Left lung (tissue), 10 donors: ENCODE measurements around the gene MBD4. TPM values are rescaled to one million over a fixed set of nuclear protein-coding genes. Genes with fewer than 3 reads are reported as not detected.
A peak's percentile ranks its signal among the peaks of the same experiment; 100 is the strongest.
"Not testable (repeated sequence)": the region's sequence is repeated elsewhere in the genome, so short reads cannot be mapped to it uniquely, and the experiment has no call there.

Source experiments
- ATAC-seq: fragments of 200-7000 bp; cut with Tn5 transposase; one replicate; pipeline ENCODE4 v1.9.1; 2020; ENCODE audit warnings: moderate library complexity
- DNase-seq, 4 donors: peaks; one replicate each; pipeline ENCODE4 v3.0.0-alpha.2; 2013 to 2020
- H3K27ac ChIP-seq, 2 donors: fragments of 200-600 bp; sonication (generic) in 1 of 2; one replicate each; pipeline versions ENCODE4 v1.5.0 to v1.8.0; 2020 to 2021
- H3K27me3 ChIP-seq, 2 donors: fragments of 200-600 bp; sonication (generic) in 1 of 2; one replicate each; pipeline versions ENCODE4 v1.5.0 to v1.8.0; 2020 to 2021
- H3K36me3 ChIP-seq, 2 donors: fragments of 200-600 bp; sonication (generic) in 1 of 2; one replicate each; pipeline versions ENCODE4 v1.5.0 to v1.8.0; 2020 to 2021
- H3K4me1 ChIP-seq, 2 donors: fragments of 200-600 bp; one replicate each; pipeline ENCODE4 v1.8.0; 2021
- H3K4me3 ChIP-seq, 2 donors: fragments of 200-600 bp; sonication (generic) in 1 of 2; one replicate each; pipeline versions ENCODE4 v1.5.0 to v1.8.0; 2020 to 2021; ENCODE audit warnings: mild to moderate bottlenecking in 1 of 2
- H3K9me3 ChIP-seq, 2 donors: fragments of 200-600 bp; sonication (generic) in 1 of 2; one replicate each; pipeline versions ENCODE4 v1.5.0 to v1.8.0; 2020 to 2021
- intact Hi-C, 2 donors: fragments of 100-400 bp; cut with DNase I; formaldehyde crosslinking; loops; one replicate each; pipeline versions ENCODE4 v1.11.2 to v1.14.2; 2022
- polyA plus RNA-seq, 6 donors: library from polyadenylated mRNA; unstranded; fragments of 120-200 nt; gene quantifications; one replicate each; pipeline ENCODE4 v1.2.1, GENCODE V29; 2013; ENCODE audit not compliant: insufficient read length in 6 of 6
- total RNA-seq, 2 donors: library from RNA; stranded (reverse); fragmentation: NEBNext Ultra II Directional; extraction: Animal tissue kit (Norgen Biotek cat#: 25700); gene quantifications; one replicate each; pipeline ENCODE4 v1.2.1, GENCODE V29; 2021
- TF ChIP-seq, protein P1 (sequence below), 2 donors: fragments of 200-600 bp; sonication (generic) in 1 of 2; IDR thresholded peaks; one replicate each; pipeline versions ENCODE4 v1.5.0 to v1.8.0; 2021; ENCODE audit warnings: antibody characterized with exemption in 2 of 2
- donor health status: DM: no; HTN: yes; CAD: no.
- donor health status: DM: no; HTN: no; CAD: no.

The MBD4 gene
- total and polyA plus RNA-seq, 8 donors, result 29.9 to 62.1 (median 52.2) TPM

DNA sequence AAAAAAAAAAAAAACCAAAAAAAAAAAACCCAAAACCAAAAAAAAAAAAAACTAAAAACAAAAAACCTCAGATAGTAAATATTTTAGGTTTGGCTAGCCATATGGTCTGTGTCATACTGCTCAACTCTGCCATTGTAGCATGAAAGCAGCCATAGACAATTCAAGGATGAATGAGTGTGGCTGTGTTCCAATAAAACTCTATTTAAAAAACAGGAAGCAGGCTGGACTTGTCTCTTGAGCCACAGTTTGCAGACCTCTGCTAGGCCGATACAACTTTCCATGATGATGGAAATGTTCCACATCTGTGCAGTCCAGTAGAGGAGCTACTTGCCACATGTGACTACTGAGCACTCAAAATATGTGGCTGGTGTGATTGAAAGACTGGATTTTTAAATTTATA is 22.4 kb downstream of the MBD4 start:
- peak overlapping the region in 1 of 2 donors; percentile 63 for H3K27ac ChIP-seq
- intact Hi-C loops, result no loop called here
- ATAC-seq (peak; percentile 68), DNase-seq (peak in 2 of 4 donors; percentile 77 to 84)
- H3K27me3 ChIP-seq, result no peaks in the 10 kb centered on the region
- TF ChIP-seq, protein P1, sequence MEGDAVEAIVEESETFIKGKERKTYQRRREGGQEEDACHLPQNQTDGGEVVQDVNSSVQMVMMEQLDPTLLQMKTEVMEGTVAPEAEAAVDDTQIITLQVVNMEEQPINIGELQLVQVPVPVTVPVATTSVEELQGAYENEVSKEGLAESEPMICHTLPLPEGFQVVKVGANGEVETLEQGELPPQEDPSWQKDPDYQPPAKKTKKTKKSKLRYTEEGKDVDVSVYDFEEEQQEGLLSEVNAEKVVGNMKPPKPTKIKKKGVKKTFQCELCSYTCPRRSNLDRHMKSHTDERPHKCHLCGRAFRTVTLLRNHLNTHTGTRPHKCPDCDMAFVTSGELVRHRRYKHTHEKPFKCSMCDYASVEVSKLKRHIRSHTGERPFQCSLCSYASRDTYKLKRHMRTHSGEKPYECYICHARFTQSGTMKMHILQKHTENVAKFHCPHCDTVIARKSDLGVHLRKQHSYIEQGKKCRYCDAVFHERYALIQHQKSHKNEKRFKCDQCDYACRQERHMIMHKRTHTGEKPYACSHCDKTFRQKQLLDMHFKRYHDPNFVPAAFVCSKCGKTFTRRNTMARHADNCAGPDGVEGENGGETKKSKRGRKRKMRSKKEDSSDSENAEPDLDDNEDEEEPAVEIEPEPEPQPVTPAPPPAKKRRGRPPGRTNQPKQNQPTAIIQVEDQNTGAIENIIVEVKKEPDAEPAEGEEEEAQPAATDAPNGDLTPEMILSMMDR (IDR thresholded peaks at IDR 0.05), result no peak
- no peak overlapping the region for H3K4me3 ChIP-seq
- no peaks in the 10 kb centered on the region for H3K9me3 ChIP-seq
- no peaks in the 10 kb centered on the region for H3K4me1 ChIP-seq
- no peaks in the 10 kb centered on the region for H3K36me3 ChIP-seq

DNA sequence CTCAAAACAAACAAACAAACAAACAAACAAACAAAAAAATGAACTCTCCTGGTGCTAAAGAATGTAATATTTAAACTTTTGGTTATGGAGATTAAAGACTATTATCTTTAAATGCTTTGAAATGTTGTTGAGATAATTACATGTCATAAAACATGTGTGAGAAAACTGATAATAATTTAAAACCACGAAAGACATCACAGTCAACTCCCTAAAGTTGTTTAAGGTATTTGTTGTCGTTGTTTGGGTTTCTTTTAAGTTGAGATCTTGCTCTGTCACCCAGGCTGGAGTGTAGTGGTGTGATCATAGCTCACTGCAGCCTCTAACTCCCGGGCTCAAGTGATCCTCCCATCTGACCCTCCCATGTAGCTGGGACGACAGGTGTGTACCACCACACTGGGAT is 23.3 kb downstream of the MBD4 start:
- Histone ChIP-seq H3K9me3 (no peaks in the 10 kb centered on the region), H3K4me1 (no peaks in the 10 kb centered on the region), H3K36me3 (no peaks in the 10 kb centered on the region), H3K27ac (no peak overlapping the region), H3K4me3 (no peak overlapping the region), H3K27me3 (no peaks in the 10 kb centered on the region)
- intact Hi-C loops, result no loop called here
- TF ChIP-seq, protein P1 (IDR thresholded peaks at IDR 0.05), result no peak
- ATAC-seq (no peak), DNase-seq (no peak)

DNA sequence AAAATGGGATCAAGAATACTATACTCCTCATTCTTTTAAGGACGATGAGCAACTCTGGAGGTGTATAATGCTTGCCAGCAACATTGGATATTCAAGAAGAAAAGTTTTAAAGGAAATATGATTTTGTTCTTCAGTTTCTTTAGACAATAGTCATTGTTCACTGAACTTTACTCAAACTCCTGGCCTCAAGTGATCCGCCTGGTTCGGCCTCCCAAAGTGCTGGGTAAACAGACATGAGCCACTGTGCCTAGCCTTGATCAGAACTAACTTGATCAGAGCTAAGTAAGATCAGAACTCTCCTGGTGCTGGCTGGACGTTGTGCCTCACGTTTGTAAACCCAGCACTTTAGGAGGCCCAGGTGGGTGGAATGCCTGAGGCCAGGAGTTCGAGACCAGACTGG is 23.9 kb downstream of the MBD4 start:
- Histone ChIP-seq H3K27me3 (no peaks in the 10 kb centered on the region), H3K36me3 (no peaks in the 10 kb centered on the region), H3K4me1 (no peaks in the 10 kb centered on the region), H3K27ac (no peak overlapping the region), H3K4me3 (no peak overlapping the region), H3K9me3 (no peaks in the 10 kb centered on the region)
- DNase-seq (no peak), ATAC-seq (no peak)
- intact Hi-C loops, result no loop called here
- TF ChIP-seq, protein P1 (IDR thresholded peaks at IDR 0.05), result no peak

DNA sequence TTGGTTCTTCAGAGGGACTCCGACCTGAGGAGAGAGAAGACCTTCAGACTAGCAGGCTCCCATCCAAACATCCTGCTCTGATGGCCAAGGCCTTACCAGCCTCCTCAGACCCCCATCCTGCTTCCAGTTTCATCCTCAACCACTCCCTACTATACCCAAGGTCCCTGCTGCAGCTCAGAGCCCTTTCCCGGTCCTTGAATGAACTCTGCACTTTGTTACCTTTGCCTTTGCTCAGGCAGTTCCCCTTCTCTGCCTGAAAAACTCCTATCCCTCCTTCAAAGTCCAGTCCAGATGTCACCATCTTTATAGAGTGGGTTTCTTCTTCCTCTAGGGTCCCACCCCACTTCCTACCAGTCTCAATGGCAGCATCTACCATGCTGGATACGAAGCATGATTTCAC is 24.4 kb downstream of the MBD4 start:
- ATAC-seq (no peak), DNase-seq (no peak)
- intact Hi-C loops, result no loop called here
- Histone ChIP-seq H3K9me3 (no peaks in the 10 kb centered on the region), H3K27me3 (no peaks in the 10 kb centered on the region), H3K4me3 (no peak overlapping the region), H3K36me3 (no peaks in the 10 kb centered on the region), H3K27ac (no peak overlapping the region), H3K4me1 (no peaks in the 10 kb centered on the region)
- TF ChIP-seq, protein P1 (IDR thresholded peaks at IDR 0.05), result no peak

DNA sequence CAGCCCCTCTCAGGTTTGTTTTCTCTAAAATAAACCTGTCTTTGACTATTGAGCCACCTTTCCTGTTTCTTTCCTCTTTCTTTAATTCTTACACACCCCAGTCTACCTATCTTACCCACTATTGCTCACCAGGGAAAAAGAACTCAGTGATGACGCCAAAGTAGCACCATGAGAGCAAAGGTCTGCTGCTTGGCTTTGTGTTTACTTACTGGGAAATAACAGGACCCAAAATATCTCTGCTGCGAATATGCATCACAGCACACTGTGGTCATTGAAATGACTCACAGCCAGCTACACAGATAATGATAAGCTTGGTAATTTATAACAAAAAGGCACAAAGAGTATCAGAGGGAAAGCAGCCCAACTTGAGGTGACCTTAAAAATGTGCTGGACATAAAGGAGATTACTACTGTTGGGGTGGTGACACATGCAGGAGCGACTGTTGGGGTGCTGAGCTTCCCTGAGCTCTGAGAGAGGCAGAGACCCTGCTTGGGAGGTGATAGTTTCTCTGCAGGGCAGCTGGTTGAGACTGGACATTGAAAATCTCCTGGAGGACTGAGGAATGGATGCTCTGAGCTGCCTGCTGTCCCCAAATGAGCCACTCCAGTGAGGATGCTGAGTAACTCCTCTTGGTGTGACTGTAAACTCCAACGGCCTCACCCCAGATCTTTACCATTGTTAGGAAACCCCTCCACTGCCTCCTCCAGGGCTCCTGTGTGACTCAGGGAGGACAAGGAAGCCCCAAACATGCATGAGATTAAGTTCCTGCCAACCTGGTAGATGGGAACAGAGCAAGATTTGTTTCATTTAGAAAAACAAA is 25.9 kb downstream of the MBD4 start:
- Histone ChIP-seq H3K4me1 (no peaks in the 10 kb centered on the region), H3K36me3 (no peaks in the 10 kb centered on the region), H3K27ac (peak overlapping the region; percentile 30 to 37), H3K4me3 (no peak overlapping the region), H3K27me3 (no peaks in the 10 kb centered on the region), H3K9me3 (no peaks in the 10 kb centered on the region)
- TF ChIP-seq, protein P1 (IDR thresholded peaks at IDR 0.05), result no peak
- intact Hi-C loops, result no loop called here
- peak; percentile 47 for ATAC-seq
- DNase-seq, result peak in 1 of 4 donors; percentile 52

DNA sequence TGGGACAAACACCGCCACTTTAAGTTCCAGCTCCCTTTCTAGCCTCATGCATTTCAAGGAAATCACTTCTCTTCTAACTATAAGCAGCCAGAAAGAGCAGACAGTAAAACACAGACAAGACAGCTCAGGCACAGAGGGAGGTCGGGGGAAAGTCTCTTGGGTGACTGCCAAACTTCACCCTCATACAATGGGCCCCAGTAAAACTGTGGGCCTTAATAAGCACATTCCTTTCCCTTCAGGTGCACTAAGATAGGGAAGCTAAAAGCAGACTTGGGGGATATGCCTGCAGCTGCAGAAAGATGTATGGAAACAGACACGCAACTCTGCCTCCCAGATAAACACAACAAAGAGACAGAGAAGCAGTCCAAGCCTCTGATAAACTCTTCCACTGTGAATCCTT is 26.5 kb downstream of the MBD4 start:
- H3K9me3 ChIP-seq, H3K4me1 ChIP-seq, intact Hi-C loops, H3K36me3 ChIP-seq, H3K27me3 ChIP-seq, ATAC-seq, H3K4me3 ChIP-seq, DNase-seq: not testable (repeated sequence)
- H3K27ac ChIP-seq, result peak overlapping the region in 1 of 2 donors; percentile 30
